WI38 (cell line): ENCODE results near the gene ICAM5.
A peak's percentile ranks its signal among the peaks of the same experiment; 100 is the strongest.

Experiments used
- H3K4me3 ChIP-seq: 2 replicates; pipeline ENCODE4 v1.5.1; 2011; ENCODE audit warnings: low read depth, mild to moderate bottlenecking, control low read depth, low read length
- CTCF ChIP-seq: IDR thresholded peaks from 2 replicates; pipeline ENCODE4 v1.5.1; 2012; ENCODE audit warnings: low read depth, mild to moderate bottlenecking, control low read depth, low read length

The ICAM5 gene

GRCh38 chr19:10284065-10284959 is 5.4 kb upstream of the ICAM5 start:
- no peak overlapping the region for H3K4me3 ChIP-seq
- no peak for TF ChIP-seq CTCF

GRCh38 chr19:10284960-10285278 is 4.8 kb upstream of the ICAM5 start:
- H3K4me3 ChIP-seq, result no peak overlapping the region
- TF ChIP-seq CTCF, result no peak

GRCh38 chr19:10285393-10285792 is 4.4 kb upstream of the ICAM5 start:
- no peak overlapping the region for H3K4me3 ChIP-seq
- no peak for TF ChIP-seq CTCF

- no peak within 1 kb of the TSS for H3K4me3 ChIP-seq
- TF ChIP-seq CTCF, result no peak
Observed at GRCh38 chr19:10286803-10287737, 2.7 kb upstream of the ICAM5 start, which contains the start of gene ICAM4. Gene ICAM4 (plus strand): TSS chr19:10286955. CDS start chr19:10287013, 58 bp downstream.

- no peak for TF ChIP-seq CTCF
- no peak overlapping the region for H3K4me3 ChIP-seq
Observed at GRCh38 chr19:10288662-10289166, 1.0 kb upstream of the ICAM5 start.

DNA sequence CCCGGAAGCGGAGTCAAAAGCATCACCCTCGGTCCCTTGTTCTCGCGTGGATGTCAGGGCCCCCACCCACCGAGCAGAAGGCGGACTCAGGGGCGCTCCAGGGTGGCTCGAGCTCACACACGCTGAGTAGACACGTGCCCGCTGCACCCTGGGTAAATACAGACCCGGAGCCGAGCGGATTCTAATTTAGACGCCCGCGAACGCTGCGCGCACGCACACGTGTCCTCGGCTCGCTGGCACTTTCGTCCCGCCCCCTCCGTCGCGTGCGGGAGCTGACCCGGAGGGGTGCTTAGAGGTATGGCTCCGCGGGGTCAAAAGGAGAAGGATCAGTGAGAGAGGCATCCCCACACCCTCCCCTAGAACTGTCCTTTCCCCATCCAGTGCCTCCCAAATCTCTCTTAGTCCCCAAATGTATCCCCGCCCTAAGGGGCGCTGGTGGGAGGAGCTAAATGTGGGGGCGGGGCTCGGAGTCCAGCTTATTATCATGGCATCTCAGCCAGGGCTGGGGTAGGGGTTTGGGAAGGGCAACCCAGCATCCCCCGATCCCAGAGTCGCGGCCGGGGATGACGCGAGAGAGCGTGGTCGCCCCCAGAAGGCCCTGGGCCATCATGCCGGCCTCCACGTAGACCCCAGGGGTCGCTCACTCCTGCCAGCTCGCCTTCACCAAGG is 451 bp upstream of the ICAM5 start:
- TF ChIP-seq CTCF, result no peak
- H3K4me3 ChIP-seq, result peak overlapping the region; percentile 69
